Fibroblast of skin of right quadriceps (primary cell): Measurements from ENCODE around the gene TEX44.
A peak's percentile ranks its signal among the peaks of the same experiment; 100 is the strongest.

Experiments used
- DNase-seq: peaks from one replicate; pipeline ENCODE4 v3.0.0-alpha.2; 2013

The TEX44 gene

DNA sequence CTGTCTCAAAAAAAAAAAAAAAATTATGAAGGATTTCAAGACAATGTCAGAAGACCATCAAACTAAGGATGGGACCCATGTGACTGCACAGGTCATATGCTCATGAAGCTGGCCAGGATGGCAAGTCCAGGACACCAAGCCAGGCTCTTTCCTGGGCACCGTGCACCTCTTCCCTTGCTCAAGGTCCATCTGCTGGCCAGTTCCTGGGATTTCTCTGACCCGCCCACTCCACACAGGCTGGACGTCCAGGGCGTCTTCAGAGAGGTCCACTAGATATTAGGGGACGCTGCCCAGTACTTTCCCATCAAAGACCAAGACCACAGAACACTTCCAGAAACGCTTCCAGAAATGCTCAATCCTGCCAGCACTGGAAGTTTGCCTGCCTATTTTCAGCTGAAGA lies 14.3 kb downstream of the TEX44 start:
- DNase-seq: no peak

DNA sequence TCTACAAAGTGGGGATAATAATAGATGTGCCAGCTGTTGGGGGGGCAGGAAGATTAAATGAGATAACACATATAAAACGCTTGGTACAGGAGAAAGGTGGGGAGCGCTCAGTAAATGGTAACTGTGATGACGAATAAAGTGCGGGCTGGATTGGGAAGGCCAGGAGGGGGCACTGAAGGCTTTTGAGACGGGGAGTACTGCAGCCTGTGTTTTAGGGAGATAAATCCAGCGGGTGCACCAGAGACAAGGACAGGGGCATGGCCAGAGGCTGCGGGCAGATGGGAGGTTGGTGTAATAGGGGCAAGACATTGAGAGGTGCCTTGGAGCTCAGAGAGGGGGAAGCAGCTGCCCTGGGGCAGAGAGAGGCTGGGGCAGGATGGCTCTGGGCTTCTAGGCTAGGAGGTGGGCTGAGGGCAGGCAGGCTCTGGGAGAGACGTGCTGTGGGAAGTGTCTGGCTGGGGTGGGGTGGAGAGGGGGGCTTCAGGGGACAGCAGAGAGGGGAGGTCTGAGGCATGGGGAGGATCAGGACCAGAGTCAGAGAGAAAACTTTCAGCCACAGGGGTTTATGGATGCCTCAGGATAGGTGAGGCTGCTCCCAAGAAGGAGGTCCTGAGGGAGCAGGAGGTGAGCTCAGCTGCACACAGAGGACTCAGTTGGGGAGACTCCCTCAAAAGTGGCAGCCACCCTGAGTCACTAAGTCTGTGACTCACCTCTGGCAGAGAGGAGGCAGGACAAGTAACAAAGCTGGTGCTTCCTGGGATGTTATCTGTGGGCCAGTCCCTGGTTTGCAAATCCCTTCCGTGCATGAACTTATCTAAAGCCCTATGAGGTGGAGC lies 18.8 kb downstream of the TEX44 start:
- peak; percentile 75 for DNase-seq

DNA sequence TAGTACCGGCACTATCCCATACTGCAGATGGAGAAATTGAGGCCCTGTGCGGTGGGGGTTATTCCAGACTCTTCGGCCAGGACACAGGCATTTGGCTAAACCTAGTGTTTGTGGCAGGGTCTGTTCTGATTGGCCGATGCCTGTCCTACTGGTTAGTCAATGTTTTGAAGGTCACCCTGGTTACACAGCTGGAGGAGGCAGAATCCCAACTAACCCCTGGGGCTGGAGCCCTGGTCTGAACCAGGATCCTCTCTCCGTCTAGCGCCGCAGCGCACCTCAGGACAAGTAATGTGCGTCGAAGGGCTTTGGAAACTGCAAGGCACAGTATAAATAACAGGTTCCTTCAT lies 19.4 kb downstream of the TEX44 start:
- DNase-seq: peak; percentile 66

DNA sequence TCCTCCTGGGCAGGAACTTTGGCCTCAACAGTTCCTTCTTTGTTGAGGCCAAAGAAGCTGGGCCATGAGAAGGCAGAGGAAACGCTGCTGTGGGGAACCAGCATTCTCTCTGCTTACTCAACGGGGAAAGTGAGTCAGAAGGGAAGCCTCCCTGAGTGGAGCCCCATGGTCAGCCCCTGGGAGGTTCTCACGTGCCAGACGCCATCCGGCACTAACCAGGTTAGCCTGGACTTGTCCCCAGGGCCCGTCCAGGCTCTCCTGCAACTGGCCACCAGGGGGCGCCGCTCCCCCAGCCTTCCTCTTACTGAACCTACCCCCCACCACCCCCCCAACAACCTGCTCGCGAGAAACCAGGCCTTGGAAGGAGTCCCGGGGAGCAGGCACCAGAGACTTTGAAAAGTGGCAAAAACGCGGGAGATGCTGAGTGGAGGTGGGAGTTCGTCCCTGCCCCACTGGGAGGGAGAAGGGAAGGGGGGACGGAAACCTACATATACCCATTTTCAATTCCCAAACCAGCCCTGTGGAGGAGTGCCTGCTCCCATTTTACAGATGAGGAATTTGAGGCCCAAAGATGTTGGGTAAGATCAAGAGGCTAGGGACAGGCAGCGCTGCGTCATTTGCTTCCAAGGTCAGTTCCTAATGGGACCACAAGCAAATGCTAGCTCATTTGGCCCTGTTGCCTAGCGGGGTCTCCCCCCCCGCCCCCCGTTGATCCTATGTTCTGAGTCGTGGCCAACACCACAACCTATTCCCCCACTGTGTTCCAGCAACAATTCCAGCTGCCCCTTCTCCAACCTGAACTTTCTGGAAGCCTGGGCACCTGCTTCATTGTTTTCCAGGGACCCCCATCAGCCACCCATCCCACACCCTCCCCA lies 20.0 kb downstream of the TEX44 start:
- DNase-seq: peak; percentile 92

DNA sequence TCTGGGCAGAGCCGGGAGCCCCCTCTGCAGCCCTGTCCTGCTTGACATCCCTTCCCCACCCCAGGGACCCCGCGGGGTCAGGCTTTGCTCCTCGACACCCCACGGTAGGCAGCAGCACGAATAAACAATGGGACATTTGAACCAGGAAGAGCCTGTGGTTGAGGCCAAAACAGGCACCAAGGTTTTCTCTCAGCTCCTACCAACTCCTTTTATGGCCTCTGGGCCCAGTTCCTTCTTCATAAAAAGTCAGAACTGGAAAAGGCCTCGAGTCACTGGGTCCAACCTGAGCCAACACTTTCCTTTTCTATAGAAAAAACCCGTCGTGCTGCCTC lies 20.6 kb downstream of the TEX44 start:
- no peak for DNase-seq

DNA sequence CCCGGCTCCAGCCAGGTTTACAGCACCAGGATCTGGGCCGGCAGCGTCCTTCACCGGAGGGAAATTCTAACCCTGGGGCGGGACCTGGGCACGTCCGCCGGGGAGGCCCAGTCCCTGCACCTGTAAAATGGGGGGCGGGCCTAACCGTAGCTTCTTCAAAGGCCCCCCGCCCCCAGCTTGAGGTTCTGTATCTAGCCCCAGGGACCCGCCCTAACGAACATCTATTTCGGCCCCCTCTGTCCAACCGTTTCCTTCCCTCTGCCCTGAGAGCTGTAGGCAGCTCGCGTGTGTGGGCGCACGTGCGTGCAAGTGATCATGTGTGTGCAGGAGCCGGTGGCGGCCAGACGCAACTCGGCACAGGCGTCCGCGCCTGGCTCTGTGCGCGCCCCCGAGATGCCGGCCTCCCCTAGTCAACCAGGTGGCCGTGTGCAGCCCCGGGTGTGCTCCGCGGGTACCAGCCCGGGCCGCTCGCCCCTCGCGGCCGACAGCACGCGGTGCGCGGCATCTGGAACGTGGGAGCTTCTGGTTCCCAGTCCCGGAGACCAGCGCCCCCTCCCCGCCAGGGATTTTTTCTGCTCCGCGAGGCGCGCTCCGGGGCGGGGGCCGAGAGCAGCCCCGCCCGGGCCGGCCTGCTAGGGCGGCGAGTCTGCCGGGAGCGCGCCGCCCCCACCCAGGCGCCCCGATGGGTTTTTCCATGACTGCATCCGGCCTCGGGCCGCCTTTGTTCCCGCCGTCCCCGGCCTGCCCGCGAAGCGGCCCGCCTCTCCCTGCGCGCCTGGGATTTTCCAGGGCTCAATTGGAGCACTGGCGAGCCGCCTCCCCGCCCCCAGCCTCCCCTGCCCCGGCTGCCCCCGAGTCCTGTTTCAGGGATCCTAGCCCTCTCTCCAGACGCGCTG lies 21.2 kb downstream of the TEX44 start:
- DNase-seq: peak; percentile 83

DNA sequence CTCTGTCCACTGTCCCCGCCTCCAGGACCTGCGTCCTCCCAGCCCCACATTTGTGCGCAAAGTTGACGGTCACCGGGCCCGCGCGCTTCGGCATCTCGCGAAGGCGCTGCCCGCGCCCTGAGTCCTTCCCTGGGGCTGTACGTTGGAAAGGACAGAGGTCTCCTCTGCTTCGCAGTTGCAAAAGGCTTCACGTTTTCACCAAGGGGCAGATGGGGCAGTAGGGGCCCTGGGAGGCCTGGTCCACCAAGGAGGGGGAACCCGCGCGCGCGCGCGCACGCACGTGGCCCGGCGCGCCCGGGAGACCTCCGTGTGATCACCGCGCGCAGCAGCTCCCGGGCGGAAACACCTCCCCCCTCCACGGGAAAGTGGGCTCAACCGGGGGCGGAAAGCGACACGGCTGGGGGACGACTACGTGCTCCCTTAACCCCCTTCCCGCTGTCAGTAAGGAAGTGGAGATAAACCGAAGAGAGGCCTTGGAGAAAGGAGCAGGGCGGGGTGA lies 21.9 kb downstream of the TEX44 start:
- no peak for DNase-seq

DNA sequence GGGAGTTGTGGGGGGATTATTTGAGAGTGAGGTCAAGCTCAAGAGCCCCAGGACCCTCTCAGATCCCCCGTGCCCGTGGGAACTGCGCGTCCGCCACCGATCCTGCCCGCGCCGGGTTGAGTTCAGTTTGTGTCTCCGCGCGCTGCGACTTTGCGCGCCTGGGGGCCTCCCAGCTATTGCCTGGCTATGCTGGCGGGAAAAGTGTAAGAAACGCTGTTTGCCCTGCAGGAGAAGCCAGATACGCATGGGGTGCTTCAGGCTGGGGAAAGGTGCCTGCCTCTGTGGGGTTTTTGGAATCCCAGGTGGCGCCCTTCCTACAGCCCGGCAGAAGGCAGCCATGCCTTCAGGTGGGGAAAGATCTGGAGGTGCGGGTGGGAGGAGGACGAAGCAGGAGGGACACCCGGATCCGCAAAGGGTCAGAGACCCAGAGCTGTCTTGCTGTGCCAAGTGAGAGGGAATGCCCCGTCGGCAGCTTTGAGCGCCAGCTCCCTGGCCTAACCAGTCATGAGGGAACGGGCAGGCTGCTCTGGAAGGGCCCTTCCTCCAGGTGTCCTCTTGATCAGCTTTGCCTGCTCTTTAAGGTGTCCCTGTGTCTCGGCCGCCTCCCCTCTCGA lies 22.5 kb downstream of the TEX44 start:
- DNase-seq: no peak

DNA sequence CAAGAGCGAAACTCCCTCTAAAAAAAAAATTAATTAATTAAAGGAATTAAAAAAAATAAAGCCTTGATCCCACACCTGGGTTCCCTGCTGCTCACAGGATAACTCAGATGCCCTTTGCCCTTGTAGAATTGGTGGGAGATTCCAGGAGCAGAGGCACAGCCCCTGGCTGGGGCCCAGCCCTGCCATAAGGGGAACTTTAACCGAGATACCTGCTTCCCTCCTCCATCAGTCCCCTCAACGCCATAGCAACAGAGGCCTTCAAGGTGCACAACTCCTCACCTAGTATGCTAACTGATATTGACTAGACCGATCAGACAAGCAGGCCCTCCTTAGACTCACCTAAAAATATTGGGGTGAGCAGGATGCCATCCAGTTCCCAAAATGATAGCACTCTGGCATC lies 23.6 kb downstream of the TEX44 start:
- DNase-seq: no peak

DNA sequence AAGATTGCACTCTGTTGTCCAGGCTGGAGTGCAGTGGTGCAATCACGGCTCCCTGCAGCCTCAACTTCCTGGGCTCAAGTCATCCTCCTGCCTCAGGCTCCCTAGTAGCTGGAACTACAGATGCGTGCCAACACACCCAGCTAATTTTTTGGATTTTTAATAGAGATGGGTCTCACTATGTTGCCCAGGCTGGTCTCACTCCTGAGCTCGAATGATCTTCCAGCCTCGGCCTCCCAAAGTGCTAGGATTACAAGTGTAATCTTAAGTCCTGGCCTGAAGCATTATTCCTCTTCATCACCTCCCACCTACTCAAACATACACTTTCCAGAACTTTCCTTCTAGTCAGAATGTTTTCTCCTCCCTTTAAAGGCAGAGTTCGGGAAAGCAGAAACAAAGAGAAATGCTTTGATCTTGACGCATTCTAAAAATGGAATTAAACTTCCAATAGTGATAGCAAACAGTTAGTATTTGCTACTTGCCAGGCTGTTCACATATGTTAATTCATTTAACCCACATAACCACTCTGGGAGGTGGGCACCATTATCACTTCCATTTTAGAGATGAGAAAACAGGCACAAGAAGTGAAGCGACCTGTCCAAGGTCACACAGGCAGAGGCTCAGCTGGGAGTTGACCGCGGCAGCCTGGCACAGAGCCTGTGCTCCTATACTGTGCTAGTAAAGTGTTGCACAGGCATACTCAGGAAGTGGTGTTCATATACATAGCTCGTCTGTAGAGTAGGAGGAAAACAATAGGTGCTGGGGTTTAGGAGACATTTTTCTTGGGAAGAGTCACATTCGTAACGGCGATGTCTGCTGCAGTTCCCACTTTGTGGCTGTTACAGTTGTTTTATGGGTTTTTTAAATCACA lies 24.6 kb downstream of the TEX44 start:
- peak; percentile 51 for DNase-seq

DNA sequence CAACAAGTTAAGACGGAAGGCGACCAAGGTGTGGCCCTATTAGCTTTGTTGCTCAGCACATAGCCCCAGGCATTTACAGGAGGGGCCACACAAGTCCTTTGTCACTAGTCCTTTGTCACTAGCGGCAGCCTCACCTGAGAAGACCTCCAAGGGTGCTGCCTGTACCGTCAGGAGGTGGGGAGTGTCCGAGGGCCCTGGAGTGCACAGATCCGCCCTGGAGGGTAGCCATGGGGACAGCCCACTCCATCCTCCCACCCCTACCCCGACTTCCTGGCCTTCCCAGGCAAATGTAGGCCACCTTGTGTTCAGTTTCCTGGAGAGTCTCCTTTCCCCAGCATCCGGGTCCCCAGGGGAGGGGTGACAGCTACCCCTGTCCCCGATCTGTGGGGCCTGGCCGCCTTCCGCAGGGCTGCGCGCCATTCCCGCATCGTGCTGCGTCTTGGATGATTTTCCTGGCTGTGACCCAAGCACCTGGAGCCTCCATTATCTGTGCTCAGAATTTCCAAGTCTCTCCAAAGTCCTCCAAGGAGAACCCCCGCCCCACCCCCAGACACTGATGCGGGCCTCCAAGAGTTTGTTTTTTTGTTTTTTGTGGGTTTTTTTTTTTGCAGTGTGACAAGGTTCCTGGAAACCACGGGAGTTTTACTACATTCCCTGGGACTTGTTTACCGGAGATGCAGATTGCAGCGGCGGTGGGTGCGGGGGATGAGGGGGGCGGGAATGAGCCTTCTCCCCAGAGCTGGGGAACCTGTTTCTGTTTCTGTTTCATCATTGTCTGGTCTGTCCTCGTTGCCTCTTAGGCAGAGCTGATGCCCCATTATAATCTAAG lies 28.6 kb downstream of the TEX44 start:
- DNase-seq: no peak

DNA sequence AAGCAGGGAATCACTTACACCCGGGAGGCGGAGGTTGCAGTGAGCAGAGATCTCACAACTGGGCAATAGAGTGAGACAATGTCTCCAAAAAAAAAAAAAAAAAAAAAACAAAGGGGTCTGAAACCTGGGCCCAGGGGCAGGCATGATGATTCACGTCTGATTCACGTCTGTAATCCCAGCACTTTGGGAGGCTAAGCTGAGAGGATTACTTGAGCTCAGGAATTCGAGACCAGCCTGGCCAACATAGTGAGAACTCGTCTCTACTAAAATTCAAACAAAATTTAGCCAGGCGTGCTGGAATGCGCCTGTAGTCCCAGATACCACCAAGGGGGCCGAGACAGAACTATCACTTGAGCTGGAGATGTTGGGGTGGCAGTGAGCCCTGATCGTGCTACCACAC lies 30.3 kb downstream of the TEX44 start:
- DNase-seq: no peak

DNA sequence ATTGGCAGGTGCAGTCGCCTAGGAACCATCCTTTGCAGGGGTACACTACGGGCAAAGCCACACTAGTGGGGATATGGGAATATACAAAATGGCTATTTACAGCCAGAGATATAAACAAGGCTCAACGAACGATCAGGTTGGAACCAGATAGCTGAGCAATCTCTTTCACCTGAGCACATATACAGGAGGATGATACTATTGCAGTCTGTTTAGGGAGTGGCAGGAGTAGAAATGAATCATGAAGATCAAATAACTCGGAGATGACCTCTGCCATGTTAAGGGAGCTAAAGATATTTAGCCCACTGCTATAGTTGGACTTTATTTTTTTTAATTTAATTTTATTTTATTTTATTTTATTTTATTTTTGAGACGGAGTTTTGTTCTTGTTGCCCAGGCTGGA lies 33.8 kb downstream of the TEX44 start:
- no peak for DNase-seq

DNA sequence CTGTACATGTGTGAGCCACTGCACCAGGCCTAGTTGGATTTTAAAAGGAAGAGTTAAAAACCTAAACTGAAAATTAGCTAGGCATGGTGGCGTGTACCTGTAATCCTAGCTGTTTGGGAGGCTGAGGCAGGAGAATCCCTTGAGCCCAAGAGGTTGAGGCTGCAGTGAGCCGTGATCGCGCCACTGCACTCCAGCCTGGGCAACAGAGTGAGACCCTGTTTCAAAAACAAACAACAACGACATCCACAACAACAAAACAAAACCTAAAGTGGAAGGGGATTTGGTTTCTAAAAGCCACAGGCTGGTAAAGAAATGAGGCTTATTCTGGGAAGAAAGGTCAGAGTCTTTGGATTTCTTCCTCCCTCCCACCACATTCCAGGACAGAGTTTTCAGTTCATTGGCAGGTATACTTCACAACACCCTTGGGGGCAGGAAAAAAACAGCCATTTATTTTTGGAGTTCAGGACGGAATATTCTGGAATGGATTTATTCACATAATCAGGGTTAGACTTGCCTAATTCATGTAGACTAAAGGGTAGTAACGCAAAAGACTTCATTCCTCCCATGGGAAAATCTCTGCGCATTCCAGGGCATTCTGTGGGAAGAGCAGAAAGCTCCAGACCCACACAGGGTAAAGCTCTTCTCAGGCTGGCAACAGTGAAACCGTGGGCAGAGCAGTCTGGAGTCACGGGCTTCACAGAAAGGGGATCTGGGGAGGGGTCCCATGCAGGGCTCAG lies 34.9 kb downstream of the TEX44 start:
- DNase-seq: peak; percentile 60

DNA sequence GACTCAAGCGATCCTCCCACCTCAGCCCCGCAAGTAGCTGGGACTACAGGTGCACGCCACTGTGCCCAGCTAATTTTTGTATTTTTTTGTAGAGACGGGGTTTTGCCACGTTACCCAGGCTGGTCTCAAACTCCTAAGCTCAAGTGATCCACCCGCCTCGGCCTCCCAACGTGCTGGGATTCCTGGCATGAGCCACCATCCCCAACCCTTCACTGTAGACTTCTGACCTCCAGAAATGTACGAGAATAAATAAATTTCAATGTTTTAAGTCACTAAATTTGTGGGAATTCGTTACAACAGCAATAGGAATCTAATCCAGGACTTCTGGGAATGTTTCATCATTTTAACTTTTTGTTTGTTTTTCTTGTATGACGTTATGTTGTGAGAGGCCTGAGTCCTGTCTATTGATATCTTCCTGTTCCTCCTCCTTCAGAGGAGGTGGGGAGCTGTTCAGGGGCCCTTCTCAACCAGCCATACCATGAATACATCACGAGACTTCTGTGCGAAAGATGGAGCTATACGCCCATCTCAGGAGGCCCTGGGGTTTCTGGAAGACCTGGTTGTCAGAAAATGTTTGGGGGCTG lies 40.0 kb downstream of the TEX44 start:
- DNase-seq: peak; percentile 68

DNA sequence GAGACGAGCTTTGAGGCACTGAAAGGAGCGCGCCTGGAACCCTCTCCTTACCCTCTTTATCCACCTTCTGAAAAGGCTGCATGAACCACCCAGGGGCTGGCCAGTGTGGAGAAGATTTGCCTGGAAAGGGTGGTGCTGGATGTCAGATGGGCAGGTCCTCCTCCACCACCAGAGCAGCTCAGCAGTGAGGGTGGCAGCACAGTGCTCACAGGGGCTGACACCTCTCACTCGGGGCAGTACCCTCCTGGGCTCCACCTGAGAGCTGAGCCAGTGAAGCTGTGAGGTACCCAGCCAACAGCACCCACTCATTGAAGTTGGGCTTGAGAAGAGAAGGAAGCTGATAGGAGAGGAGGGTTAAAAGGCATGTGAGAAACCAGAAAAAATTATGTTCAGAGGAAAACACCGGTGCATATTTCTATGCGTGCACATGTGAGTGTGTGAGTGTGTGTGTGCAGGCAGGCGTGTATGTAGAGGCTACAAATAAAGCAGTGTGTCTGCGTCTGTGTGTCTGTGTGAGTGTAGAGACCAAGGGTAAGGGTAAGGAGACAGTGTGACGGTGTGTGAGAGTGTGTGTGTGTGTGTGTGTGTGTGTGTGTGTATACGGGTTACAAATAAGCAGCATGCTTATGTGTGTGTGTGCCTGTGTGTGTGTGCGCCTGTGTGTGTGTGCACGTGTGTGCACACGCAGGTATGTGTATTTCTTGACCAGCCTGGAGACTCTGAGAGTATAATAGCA lies 40.7 kb downstream of the TEX44 start:
- DNase-seq: no peak

DNA sequence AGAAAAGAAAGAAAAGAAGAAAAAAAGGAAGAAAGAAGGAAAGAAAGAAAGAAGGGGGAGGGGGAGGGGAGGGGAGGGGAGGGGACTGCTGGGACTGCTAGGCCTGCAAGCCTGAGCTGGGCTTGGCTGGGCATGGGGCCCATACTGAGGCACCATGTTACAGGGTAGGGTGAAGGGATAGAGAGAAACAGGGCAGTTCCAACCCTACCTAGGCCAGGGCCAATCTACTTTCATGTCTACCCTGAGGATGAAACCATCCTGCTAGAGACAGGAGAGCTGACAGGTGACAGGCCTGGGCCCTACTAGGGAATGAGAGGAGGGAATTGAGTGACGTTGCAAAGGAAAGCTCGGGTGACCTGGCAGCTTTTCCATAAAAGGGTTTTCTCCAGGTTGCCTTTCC lies 41.7 kb downstream of the TEX44 start:
- DNase-seq: no peak

DNA sequence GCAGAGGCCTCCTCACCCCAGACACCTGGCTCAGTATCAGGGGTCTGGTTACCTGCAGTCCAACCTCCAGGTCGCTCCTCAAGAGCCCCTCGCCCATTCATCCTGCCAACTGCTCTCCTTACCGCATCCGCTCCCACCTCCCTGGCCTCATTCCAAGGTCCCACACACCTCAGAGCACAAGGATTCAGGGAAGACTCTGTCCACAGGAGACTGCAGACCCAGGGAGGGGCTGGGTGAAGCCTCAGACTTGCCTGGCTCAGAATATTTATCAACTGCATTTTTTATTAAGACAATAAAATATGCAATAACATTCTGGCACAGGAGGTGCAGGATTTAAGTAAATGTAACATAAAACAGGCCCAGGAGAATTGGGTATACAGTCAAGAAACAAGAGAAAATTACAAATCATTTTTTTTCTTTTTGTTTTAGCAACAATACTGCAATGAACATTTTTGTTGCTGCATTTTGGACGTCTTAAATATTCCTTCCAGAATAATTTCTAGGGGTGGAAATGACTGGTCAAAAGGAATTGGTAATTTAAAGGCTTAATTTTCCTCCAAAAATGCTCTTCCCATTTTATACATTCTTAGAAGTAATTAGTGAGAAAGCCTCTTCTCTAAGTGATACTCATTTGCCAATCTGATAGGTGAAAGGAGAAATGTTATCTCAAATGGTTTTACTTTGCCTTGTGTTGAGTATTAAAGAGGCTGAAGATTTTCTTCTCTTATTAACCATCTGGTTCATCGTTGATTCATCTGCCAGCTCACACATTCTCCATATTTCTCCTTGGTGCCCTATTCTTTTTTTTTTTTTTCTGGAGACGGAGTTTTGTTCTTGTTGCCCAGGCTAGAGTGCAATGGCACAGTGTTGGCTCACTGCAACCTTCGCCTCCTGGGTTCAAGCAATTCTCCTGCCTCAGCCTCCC lies 42.5 kb downstream of the TEX44 start:
- peak; percentile 30 for DNase-seq
